ENCODE data around the gene CCDC110. TPM values are rescaled to one million over a fixed set of nuclear protein-coding genes. Genes with fewer than 3 reads are reported as not detected.

The CCDC110 gene
- total and polyA plus RNA-seq, 2 of the 4 experiments (the other 2 are of a cell fraction): 0.46 to 0.90 TPM

DNA sequence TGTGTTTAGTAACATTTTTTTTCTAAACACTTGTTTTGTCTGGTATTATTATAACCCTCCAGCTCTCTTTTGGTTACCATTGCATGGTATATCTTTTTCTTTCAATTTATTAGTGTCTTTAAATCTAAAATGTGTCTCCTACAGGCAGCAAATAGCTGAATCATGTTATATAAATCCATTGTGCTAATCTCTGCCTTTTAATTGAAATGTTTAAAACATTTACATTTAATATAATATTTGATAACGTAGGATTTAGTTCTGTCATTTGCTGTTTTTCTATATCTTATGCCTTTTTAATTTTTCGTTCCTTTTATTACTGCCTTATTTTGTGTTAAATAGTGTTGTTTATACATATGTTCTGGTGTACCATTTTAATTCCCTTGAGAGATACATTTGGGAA is 17.1 kb upstream of the CCDC110 start:
- no peaks in the 10 kb centered on the region for H3K27me3 ChIP-seq (ENCODE audit: control insufficient read depth, insufficient read depth, low read length)
- intact Hi-C loops (cut with micrococcal nuclease): no loop called here
- no peak overlapping the region for H2BK120ac ChIP-seq (ENCODE audit: low read depth, low read length)
- in situ Hi-C loops (cut with MboI; ENCODE audit: low sequenced_read_pairs): loop anchor here (5.0 to 25.0 kb wide), 2 partner anchors 99 to 549 kb away; no protein-coding TSS in a partner anchor
- no peak for TF ChIP-seq RAD21 (IDR thresholded peaks at IDR 0.05; ENCODE audit: low read length)
- TF ChIP-seq RFX5 (IDR thresholded peaks at IDR 0.05; ENCODE audit: low read depth, low read length): no peak
- TF ChIP-seq, protein P1, sequence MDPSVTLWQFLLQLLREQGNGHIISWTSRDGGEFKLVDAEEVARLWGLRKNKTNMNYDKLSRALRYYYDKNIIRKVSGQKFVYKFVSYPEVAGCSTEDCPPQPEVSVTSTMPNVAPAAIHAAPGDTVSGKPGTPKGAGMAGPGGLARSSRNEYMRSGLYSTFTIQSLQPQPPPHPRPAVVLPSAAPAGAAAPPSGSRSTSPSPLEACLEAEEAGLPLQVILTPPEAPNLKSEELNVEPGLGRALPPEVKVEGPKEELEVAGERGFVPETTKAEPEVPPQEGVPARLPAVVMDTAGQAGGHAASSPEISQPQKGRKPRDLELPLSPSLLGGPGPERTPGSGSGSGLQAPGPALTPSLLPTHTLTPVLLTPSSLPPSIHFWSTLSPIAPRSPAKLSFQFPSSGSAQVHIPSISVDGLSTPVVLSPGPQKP (IDR thresholded peaks at IDR 0.05; ENCODE audit: borderline replicate concordance, low read depth, low read length): no peak
- no peak for TF ChIP-seq MAFK (IDR thresholded peaks at IDR 0.05; ENCODE audit: low read depth, low read length)
- no peak for TF ChIP-seq RCOR1 (IDR thresholded peaks at IDR 0.05; ENCODE audit: insufficient replicate concordance, low read length)
- TF ChIP-seq, protein P2, sequence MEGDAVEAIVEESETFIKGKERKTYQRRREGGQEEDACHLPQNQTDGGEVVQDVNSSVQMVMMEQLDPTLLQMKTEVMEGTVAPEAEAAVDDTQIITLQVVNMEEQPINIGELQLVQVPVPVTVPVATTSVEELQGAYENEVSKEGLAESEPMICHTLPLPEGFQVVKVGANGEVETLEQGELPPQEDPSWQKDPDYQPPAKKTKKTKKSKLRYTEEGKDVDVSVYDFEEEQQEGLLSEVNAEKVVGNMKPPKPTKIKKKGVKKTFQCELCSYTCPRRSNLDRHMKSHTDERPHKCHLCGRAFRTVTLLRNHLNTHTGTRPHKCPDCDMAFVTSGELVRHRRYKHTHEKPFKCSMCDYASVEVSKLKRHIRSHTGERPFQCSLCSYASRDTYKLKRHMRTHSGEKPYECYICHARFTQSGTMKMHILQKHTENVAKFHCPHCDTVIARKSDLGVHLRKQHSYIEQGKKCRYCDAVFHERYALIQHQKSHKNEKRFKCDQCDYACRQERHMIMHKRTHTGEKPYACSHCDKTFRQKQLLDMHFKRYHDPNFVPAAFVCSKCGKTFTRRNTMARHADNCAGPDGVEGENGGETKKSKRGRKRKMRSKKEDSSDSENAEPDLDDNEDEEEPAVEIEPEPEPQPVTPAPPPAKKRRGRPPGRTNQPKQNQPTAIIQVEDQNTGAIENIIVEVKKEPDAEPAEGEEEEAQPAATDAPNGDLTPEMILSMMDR (conservative IDR thresholded peaks at IDR 0.05; ENCODE audit: low read depth, low read length): no peak
- no peak for TF ChIP-seq CHD1 (IDR thresholded peaks at IDR 0.05; ENCODE audit: low read depth, low read length)
- no peaks in the 10 kb centered on the region for H3K36me3 ChIP-seq (ENCODE audit: control insufficient read depth, insufficient read depth, low read length)
- no CpG with 5 or more reads among the region's 2 CpGs for WGBS, 2 experiments (ENCODE audit: extremely low coverage in 2 of 2, insufficient read length in 1 of 2)
- no peaks in the 10 kb centered on the region for H3K9me1 ChIP-seq (ENCODE audit: insufficient read depth, low read length)
- dilution Hi-C loops (cut with HindIII; ENCODE audit: low sequenced_read_pairs, unreplicated experiment): no loop called here
- H3K27ac ChIP-seq (ENCODE audit: insufficient read depth, low read length): no peak overlapping the region
- H3K4me3 ChIP-seq (ENCODE audit: insufficient read depth, low read depth, low read length): no peak overlapping the region
- no peak overlapping the region for H2BK5ac ChIP-seq (ENCODE audit: low read depth, low read length, poor library complexity, severe bottlenecking)
- ATAC-seq (ENCODE audit: low read depth) (no peak), DNase-seq (no peak)
- no peak overlapping the region for H3K9ac ChIP-seq (ENCODE audit: low read depth, low read length)
- H3K23ac ChIP-seq (ENCODE audit: low read depth, low read length): no peak overlapping the region
- no peaks in the 10 kb centered on the region for H4K20me1 ChIP-seq (ENCODE audit: insufficient read depth, low read length)
- BruUV-seq (replicated peaks): no TSS peak
- H2AK5ac ChIP-seq (ENCODE audit: low read depth, low read length): no peak overlapping the region
- H3K4me1 ChIP-seq (ENCODE audit: control insufficient read depth, insufficient read depth, low read length): no peaks in the 10 kb centered on the region
- H3K9me3 ChIP-seq (ENCODE audit: control insufficient read depth, insufficient read depth, low read length): no peaks in the 10 kb centered on the region
- H4K5ac ChIP-seq (ENCODE audit: low read depth, low read length): no peak overlapping the region
- no peak overlapping the region for H4K8ac ChIP-seq (ENCODE audit: low read depth in 2 of 2, low read length in 2 of 2)
- H3K4me2 ChIP-seq (ENCODE audit: low read depth, low read length): no peak overlapping the region
- H2BK15ac ChIP-seq (ENCODE audit: low read depth, low read length): no peak overlapping the region
- ChIA-PET POLR2A (ENCODE audit: unreplicated experiment) (no interaction called here), CTCF (no interaction called here)
- H3K18ac ChIP-seq (ENCODE audit: low read depth, low read length): no peak overlapping the region
- no peak overlapping the region for H3K14ac ChIP-seq (replicated peaks; ENCODE audit: low read depth, low read length)
- H3K56ac ChIP-seq (ENCODE audit: extremely low read depth, insufficient read depth, low read length): no peak overlapping the region
- no peak overlapping the region for H2AK9ac ChIP-seq (replicated peaks; ENCODE audit: low read depth, low read length, poor library complexity)
- no peak overlapping the region for H4K91ac ChIP-seq (ENCODE audit: insufficient read depth, low read depth, low read length)
- no peaks in the 10 kb centered on the region for H3K79me1 ChIP-seq (ENCODE audit: low read depth in 1 of 2, low read length in 2 of 2)
- no peak overlapping the region for H2AFZ ChIP-seq (replicated peaks; ENCODE audit: low read length, poor library complexity)
- H2BK20ac ChIP-seq (ENCODE audit: low read depth, low read length): no peak overlapping the region
- H3K4ac ChIP-seq (ENCODE audit: low read depth, low read length): no peak overlapping the region
